GM04503 (cell line): Measurements from ENCODE around the gene CHD2.
"Not testable (repeated sequence)": the region's sequence is repeated elsewhere in the genome, so short reads cannot be mapped to it uniquely, and the experiment has no call there.

Experiments used
- DNase-seq: peaks from one replicate; pipeline ENCODE4 v3.0.0-alpha.2; 2012; ENCODE audit warnings: low read depth

Gene CHD2

DNA sequence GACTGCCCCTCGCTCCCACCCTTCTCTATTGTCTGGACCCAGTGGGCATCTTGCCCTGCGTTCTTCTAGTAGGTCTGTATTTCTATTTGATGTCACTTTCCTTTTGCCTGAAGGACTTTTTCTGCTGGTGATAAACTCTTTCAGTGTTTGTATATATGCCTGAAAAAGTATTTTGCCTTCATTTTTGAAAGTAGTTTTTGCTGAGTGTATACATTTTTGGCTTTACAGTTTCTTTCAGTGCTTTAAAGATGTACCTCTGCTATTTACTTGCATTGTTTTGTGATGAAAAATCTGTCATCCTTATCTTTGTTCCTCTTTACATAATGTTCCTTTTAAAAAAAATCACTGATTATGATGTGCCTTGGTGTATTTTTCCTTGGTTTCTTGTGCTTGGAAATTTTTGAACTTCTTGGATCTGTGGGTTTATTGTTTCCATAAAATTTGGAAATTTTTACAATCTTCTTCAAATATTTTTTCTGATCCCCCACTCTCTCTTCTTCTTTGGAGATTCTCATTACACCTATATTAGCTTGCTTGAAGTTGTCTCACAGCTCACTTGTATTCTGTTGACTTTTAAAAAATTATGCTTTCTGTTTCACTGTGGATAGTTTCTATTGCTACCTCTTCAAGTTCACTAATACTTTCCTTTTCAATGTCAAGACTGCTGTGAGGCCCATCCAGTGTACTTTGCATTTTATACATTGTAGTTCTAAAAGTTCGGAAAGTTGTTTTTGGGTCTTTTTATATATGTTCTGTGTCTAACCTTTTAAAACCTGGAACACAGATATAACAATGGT is 121.0 kb downstream of the CHD2 start:
- DNase-seq = no peak

- DNase-seq = no peak
These were observed 124.2 kb downstream of the CHD2 start for GRCh38 chr15:93024293-93024692.

DNA sequence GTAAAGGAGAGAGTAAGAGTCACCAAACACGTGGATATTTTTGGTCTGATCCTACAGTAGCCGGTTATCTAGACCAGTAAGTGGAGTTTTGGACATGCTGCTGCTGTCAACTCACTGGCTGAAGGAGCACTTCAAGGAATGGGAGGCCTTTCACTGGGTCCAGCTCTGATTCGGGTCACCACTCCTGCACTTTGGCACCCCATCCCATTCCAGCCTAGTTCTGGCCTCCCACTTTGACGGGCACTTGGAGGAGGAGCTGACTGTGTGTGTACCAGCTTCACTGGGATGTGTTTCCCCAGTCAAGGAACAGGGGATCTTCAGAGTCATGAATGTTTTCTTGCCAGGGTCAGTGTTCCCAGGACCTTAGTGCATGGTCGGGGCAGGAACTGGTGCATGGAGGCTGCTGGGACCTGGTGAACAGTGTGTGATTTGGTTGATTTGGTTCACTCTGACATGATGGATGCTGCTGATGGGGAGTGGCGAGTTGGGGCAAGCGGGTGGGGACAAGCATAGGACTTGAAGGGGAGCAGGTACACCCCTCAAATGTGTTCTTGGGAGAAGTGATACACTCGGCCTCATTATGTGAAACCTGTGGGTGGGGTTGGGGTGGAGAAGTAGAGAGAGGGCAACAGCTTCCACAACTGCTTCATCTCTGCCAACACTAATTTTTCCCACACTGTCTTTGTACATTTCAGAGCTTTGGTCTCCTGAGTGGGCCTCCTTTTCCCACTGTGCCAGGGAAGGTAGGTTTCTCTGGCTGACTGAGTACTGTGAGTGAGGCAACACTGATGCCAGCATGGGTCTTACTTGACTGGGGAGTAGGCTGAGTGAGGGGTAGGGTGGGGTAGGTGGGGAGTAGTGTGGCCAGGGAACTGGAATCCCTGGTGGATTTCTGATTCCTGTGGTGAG is 124.8 kb downstream of the CHD2 start:
- no peak for DNase-seq

DNA sequence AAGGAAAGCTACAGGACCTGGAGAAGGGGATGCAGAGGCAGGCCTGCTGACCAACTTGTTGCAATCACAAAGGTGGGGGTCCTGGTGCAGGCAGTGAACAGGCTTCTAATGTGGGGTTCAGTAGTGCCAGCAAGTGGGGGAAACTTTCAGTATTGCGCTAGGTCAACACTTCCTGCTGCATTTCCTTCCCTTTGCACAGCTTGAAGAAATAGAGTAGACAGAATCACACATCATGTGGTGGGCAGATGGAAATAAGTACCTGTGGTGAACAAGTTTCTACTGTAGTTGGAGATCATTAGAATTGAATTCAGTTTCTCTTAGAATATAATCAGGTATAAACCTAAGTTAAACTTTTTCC is 125.5 kb downstream of the CHD2 start:
- no peak for DNase-seq

GRCh38 chr15:93026380-93026817 is 126.3 kb downstream of the CHD2 start:
- DNase-seq = no peak

- DNase-seq = no peak
These were observed 127.3 kb downstream of the CHD2 start for GRCh38 chr15:93027413-93027812.

- DNase-seq = no peak
These were observed 128.0 kb downstream of the CHD2 start for GRCh38 chr15:93028111-93028631.

GRCh38 chr15:93028632-93029213 is 128.6 kb downstream of the CHD2 start:
- DNase-seq = peak; percentile 88

- DNase-seq = no peak
These were observed 129.2 kb downstream of the CHD2 start for GRCh38 chr15:93029214-93029835.

DNA sequence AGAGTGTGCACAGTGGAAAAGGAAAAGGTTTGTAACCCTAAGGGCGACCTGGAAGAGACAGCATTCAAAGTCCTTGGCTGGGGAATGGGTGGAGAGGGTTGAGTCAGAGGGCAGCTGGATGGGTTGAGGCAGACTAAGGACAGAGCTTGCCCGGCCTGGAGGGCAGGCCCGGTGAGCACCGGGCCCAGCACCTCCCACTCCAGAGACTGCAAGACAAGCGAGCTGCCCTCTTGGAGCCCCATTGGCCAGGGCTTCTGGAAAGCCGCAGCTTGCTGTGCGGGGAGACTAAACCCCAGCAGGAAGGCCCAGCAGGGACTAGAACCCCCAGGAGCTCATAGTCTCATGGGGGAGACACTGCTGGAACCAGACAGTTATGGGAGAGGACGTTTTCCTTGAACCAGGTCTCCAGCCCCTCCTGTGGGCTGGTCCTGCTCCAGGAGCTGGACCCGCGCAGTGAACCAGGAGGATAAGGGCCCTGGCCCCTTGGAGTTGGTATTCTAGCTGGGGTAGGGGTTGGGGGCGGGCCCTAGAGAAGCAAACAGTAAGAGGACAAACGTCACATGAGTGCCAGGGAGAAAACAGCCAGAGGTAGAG is 129.8 kb downstream of the CHD2 start:
- DNase-seq = no peak

DNA sequence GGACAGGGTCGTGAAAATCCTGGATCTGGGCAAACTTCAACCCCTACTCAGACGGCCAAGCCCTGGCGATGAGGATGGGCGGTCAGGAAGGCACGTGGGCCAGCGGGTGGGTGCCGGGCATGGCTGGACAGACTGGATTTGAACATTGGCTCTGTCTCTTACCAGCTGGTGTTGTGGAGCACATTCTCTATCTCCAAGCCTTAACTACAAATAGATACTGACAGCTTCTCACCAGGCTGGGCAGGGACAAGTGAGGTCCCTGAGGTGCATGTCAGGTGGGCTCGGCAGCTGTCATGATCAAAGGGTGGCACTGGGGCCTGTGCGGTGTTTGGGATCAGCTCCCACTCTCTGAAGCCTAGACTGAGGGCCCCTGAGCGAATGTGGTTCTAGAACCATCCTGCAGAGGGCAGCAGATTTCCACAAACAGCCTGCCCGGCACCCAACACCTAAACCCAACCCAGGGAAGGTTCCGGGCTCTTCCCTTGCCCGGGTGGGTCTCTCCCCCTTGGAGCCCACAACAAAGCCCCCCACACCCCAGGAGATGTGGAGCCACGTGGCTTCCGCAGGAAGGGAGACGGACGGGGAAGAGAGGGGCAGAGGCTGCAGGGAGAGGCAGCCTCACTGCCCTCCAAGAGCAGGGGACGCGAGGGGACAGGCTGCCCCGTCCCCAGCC is 130.4 kb downstream of the CHD2 start:
- DNase-seq = no peak

GRCh38 chr15:93031103-93031464 is 131.0 kb downstream of the CHD2 start:
- DNase-seq = no peak

GRCh38 chr15:93031557-93032384 is 131.6 kb downstream of the CHD2 start:
- DNase-seq = not testable (repeated sequence)

GRCh38 chr15:93032515-93033206 is 132.5 kb downstream of the CHD2 start:
- DNase-seq = not testable (repeated sequence)

- no peak for DNase-seq
These were observed 133.4 kb downstream of the CHD2 start for GRCh38 chr15:93033434-93034045.

DNA sequence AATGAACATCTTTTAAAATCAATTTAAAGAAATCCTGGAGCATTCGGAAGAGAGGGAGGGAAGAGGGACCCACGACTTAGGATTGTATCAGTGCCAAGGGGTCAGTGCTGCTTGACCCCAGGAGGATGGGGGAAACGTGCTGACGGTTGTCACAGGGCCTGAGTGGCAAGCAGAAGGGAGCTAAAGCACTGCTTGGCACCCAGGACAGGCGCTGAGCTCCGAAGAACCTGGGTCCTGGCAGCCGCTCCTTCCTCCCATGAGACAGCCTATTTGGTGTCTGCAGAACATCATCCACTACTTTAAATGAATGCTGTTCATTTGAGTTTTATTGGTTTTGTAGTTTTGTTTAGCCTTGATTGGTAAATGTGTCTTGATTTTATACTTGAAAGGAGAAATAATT is 134.4 kb downstream of the CHD2 start:
- no peak for DNase-seq

DNA sequence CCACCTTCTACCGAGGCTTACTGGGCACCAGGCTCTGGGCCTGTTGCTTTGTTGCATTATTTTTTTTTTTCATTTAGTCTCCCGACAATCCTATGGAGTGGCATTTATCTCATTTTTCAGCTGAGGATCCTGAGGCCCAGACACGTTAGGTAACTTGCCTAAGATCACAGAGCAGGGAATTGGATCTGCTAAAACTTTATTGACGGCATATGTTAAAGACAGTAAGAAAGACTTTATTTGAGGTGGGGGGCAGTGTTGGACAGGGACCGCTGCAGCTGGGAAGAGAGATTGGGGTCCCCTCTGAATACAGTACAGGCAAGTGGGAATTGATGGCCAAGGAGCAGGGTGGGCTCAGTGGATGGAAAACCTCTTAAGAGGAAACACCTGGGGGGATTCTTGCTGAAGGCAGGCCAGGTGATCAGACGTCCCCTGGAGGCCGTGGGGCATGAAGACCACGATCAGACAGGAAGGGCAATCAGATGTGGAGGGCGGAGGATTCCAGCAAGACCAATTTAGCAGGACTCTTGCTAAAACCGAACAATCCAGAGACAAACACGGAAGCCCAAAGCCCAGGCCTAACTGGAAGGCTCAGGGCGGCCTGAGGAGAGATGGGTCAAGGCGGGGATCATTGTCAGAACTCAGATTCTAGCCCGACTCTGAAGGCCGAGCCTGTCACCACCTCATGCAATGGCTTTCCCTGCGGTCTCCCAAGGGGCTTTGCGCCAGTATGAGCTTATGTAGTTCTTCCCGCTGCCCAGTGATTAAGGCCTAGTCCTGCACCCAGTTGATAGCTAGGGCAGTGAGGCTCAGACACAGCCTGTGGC is 135.2 kb downstream of the CHD2 start:
- no peak for DNase-seq
